ENCODE measurements around the gene NXPH3. TPM values are rescaled to one million over a fixed set of nuclear protein-coding genes. Genes with fewer than 3 reads are reported as not detected.

NXPH3 gene
- total RNA-seq, 1 donor = 3.3 TPM

- peaks cover 21% of the 10 kb centered on the region for H3K79me2 ChIP-seq (ENCODE audit: insufficient read depth, low read length)
- H3K4me1 ChIP-seq (ENCODE audit: insufficient read depth, low read length) = peaks cover 3% of the 10 kb centered on the region
- H2AFZ ChIP-seq (ENCODE audit: low read length) = no peak overlapping the region
- peaks cover 46% of the 10 kb centered on the region for H3K36me3 ChIP-seq (ENCODE audit: insufficient read depth, low read length)
- H3K27ac ChIP-seq (ENCODE audit: low read depth, low read length) = no peak overlapping the region
- no peaks in the 10 kb centered on the region for H3K27me3 ChIP-seq (ENCODE audit: insufficient read depth, low read length)
- H3K4me3 ChIP-seq (ENCODE audit: insufficient read depth, low read length) = no peak overlapping the region
- DNase-seq (ENCODE audit: insufficient read length, low spot score, missing footprints) = peak; percentile 29
- no peak overlapping the region for H3K4me2 ChIP-seq (ENCODE audit: insufficient read depth, low read length)
- no peaks in the 10 kb centered on the region for H4K20me1 ChIP-seq (ENCODE audit: insufficient read depth, low read length)
- TF ChIP-seq CTCF (IDR thresholded peaks at IDR 0.05; ENCODE audit: extremely low read depth, low read depth, low read length) = no peak
- no peaks in the 10 kb centered on the region for H3K9me3 ChIP-seq (ENCODE audit: low read depth, low read length)
Measured at GRCh38 chr17:49610883-49611584, 35.4 kb downstream of the NXPH3 start.

GRCh38 chr17:49612726-49613125, 37.1 kb downstream of the NXPH3 start:
- peaks cover 21% of the 10 kb centered on the region for H3K79me2 ChIP-seq (ENCODE audit: insufficient read depth, low read length)
- H3K4me1 ChIP-seq (ENCODE audit: insufficient read depth, low read length) = peaks cover 19% of the 10 kb centered on the region
- no peaks in the 10 kb centered on the region for H3K9me3 ChIP-seq (ENCODE audit: low read depth, low read length)
- H3K36me3 ChIP-seq (ENCODE audit: insufficient read depth, low read length) = peaks cover 43% of the 10 kb centered on the region
- H2AFZ ChIP-seq (ENCODE audit: low read length) = no peak overlapping the region
- peaks cover 4% of the 10 kb centered on the region for H4K20me1 ChIP-seq (ENCODE audit: insufficient read depth, low read length)
- H3K27ac ChIP-seq (ENCODE audit: low read depth, low read length) = no peak overlapping the region
- H3K4me2 ChIP-seq (ENCODE audit: insufficient read depth, low read length) = no peak overlapping the region
- TF ChIP-seq CTCF (IDR thresholded peaks at IDR 0.05; ENCODE audit: extremely low read depth, low read depth, low read length) = no peak
- no peaks in the 10 kb centered on the region for H3K27me3 ChIP-seq (ENCODE audit: insufficient read depth, low read length)
- DNase-seq (ENCODE audit: insufficient read length, low spot score, missing footprints) = no peak
- H3K4me3 ChIP-seq (ENCODE audit: insufficient read depth, low read length) = no peak overlapping the region

- peaks cover 23% of the 10 kb centered on the region for H3K4me1 ChIP-seq (ENCODE audit: insufficient read depth, low read length)
- no peak for TF ChIP-seq CTCF (IDR thresholded peaks at IDR 0.05; ENCODE audit: extremely low read depth, low read depth, low read length)
- H3K4me3 ChIP-seq (ENCODE audit: insufficient read depth, low read length) = no peak overlapping the region
- H3K36me3 ChIP-seq (ENCODE audit: insufficient read depth, low read length) = peaks cover 43% of the 10 kb centered on the region
- H4K20me1 ChIP-seq (ENCODE audit: insufficient read depth, low read length) = peaks cover 6% of the 10 kb centered on the region
- H3K4me2 ChIP-seq (ENCODE audit: insufficient read depth, low read length) = no peak overlapping the region
- no peak overlapping the region for H3K27ac ChIP-seq (ENCODE audit: low read depth, low read length)
- DNase-seq (ENCODE audit: insufficient read length, low spot score, missing footprints) = no peak
- H3K9me3 ChIP-seq (ENCODE audit: low read depth, low read length) = no peaks in the 10 kb centered on the region
- peaks cover 21% of the 10 kb centered on the region for H3K79me2 ChIP-seq (ENCODE audit: insufficient read depth, low read length)
- no peaks in the 10 kb centered on the region for H3K27me3 ChIP-seq (ENCODE audit: insufficient read depth, low read length)
- H2AFZ ChIP-seq (ENCODE audit: low read length) = no peak overlapping the region
Measured at GRCh38 chr17:49613182-49613800, 37.6 kb downstream of the NXPH3 start.

- H3K4me3 ChIP-seq (ENCODE audit: insufficient read depth, low read length) = no peak overlapping the region
- no peak overlapping the region for H2AFZ ChIP-seq (ENCODE audit: low read length)
- peak; percentile 44 for TF ChIP-seq CTCF (IDR thresholded peaks at IDR 0.05; ENCODE audit: extremely low read depth, low read depth, low read length)
- H3K4me1 ChIP-seq (ENCODE audit: insufficient read depth, low read length) = peaks cover 28% of the 10 kb centered on the region
- H3K36me3 ChIP-seq (ENCODE audit: insufficient read depth, low read length) = peaks cover 39% of the 10 kb centered on the region
- peaks cover 20% of the 10 kb centered on the region for H3K79me2 ChIP-seq (ENCODE audit: insufficient read depth, low read length)
- H3K4me2 ChIP-seq (ENCODE audit: insufficient read depth, low read length) = peak overlapping the region; percentile 75
- H3K27me3 ChIP-seq (ENCODE audit: insufficient read depth, low read length) = no peaks in the 10 kb centered on the region
- no peaks in the 10 kb centered on the region for H3K9me3 ChIP-seq (ENCODE audit: low read depth, low read length)
- peaks cover 6% of the 10 kb centered on the region for H4K20me1 ChIP-seq (ENCODE audit: insufficient read depth, low read length)
- no peak for DNase-seq (ENCODE audit: insufficient read length, low spot score, missing footprints)
- H3K27ac ChIP-seq (ENCODE audit: low read depth, low read length) = peak overlapping the region; percentile 47
Measured at GRCh38 chr17:49616086-49616485, 40.4 kb downstream of the NXPH3 start.

All from osteoblast (primary cell).